HEK293T (cell line): ENCODE measurements around the gene MPPED1.

Experiments used
- CTCF ChIA-PET: fragments of 350-600 bp; formaldehyde crosslinking; extraction: SDS; loops from one replicate; lab custom pipeline; 2021; ENCODE audit warnings: antibody characterized with exemption, inconsistent platforms; lab: Yijun Ruan, JAX
- POLR2A ChIA-PET: fragments of 350-600 bp; formaldehyde crosslinking; extraction: SDS; loops from one replicate; lab custom pipeline; 2020; ENCODE audit warnings: antibody characterized with exemption, inconsistent platforms; lab: Yijun Ruan, JAX
- DNase-seq: peaks from one replicate; pipeline ENCODE4 v3.0.0; 2012; ENCODE audit warnings: mixed read lengths; ENCODE audit errors: extremely low spot score
- ARNT ChIP-seq: fragments of 450-650 bp; IDR thresholded peaks from 2 replicates; pipeline ENCODE4 v1.6.1; 2017; ENCODE audit warnings: mild to moderate bottlenecking
- BHLHE40 ChIP-seq: fragments of 450-650 bp; IDR thresholded peaks from 2 replicates; pipeline ENCODE4 v1.6.1; 2016; ENCODE audit warnings: mild to moderate bottlenecking, moderate library complexity, borderline replicate concordance
- CTBP1 ChIP-seq: fragments of 450-650 bp; IDR thresholded peaks from 2 replicates; pipeline ENCODE4 v1.6.1; 2016; ENCODE audit warnings: borderline replicate concordance
- ELF4 ChIP-seq: fragments of 450-650 bp; IDR thresholded peaks from 2 replicates; pipeline ENCODE4 v1.6.1; 2017; ENCODE audit warnings: antibody characterized with exemption
- FOXA1 ChIP-seq: fragments of 450-650 bp; IDR thresholded peaks from 2 replicates; pipeline ENCODE4 v1.6.1; 2016; ENCODE audit warnings: mild to moderate bottlenecking
- FOXK2 ChIP-seq: fragments of 450-650 bp; IDR thresholded peaks from 2 replicates; pipeline ENCODE4 v1.6.1; 2016; ENCODE audit warnings: mild to moderate bottlenecking
- FOXM1 ChIP-seq: fragments of 450-650 bp; IDR thresholded peaks from 2 replicates; pipeline ENCODE4 v1.6.1; 2017; ENCODE audit warnings: mild to moderate bottlenecking, borderline replicate concordance
- HDGF ChIP-seq: fragments of 450-650 bp; IDR thresholded peaks from 2 replicates; pipeline ENCODE4 v1.6.1; 2017; ENCODE audit warnings: antibody characterized with exemption, borderline replicate concordance
- L3MBTL2 ChIP-seq: fragments of 450-650 bp; conservative IDR thresholded peaks from 2 replicates; pipeline ENCODE4 v1.6.1; 2016; ENCODE audit warnings: mild to moderate bottlenecking
- LEF1 ChIP-seq: fragments of 450-650 bp; IDR thresholded peaks from 2 replicates; pipeline ENCODE4 v1.6.1; 2017; ENCODE audit warnings: mild to moderate bottlenecking, borderline replicate concordance
- NFRKB ChIP-seq: fragments of 450-650 bp; IDR thresholded peaks from 2 replicates; pipeline ENCODE4 v1.6.1; 2016; ENCODE audit warnings: mild to moderate bottlenecking, moderate library complexity
- SP1 ChIP-seq: fragments of 450-650 bp; IDR thresholded peaks from 2 replicates; pipeline ENCODE4 v1.6.1; 2017
- SUZ12 ChIP-seq: fragments of 450-650 bp; IDR thresholded peaks from 2 replicates; pipeline ENCODE4 v1.6.1; 2016; ENCODE audit warnings: mild to moderate bottlenecking
- TARDBP ChIP-seq: fragments of 450-650 bp; IDR thresholded peaks from 2 replicates; pipeline ENCODE4 v1.6.1; 2016
- ZNF384 ChIP-seq: fragments of 450-650 bp; IDR thresholded peaks from 2 replicates; pipeline ENCODE4 v1.6.1; 2016
- TF ChIP-seq, protein P1 (sequence below): fragments of 450-650 bp; IDR thresholded peaks from 2 replicates; pipeline ENCODE4 v1.6.1; 2016

The MPPED1 gene

DNA sequence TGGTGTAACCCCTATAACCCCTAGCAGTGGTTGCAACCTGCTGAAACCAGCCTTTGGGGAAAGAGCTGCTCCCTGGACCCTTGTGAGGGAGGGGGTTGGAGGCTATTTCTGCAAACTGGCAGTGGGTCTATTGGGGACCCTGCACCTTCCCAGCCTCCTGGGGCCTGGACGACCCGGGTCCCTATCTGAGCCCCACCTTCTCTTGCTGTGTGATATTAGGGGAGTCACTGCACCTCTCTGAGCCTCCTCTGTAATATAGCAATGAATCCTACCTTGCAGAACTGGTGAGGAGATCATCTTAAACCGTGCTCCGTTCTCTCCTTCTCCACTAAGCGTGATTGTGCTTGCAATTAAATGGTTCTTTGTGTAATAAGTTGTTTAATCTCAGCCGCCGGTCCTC is 24.0 kb upstream of the MPPED1 start:
- TF ChIP-seq, protein P1, sequence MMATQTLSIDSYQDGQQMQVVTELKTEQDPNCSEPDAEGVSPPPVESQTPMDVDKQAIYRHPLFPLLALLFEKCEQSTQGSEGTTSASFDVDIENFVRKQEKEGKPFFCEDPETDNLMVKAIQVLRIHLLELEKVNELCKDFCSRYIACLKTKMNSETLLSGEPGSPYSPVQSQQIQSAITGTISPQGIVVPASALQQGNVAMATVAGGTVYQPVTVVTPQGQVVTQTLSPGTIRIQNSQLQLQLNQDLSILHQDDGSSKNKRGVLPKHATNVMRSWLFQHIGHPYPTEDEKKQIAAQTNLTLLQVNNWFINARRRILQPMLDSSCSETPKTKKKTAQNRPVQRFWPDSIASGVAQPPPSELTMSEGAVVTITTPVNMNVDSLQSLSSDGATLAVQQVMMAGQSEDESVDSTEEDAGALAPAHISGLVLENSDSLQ: no peak
- TF ChIP-seq FOXM1 (no peak), L3MBTL2 (no peak), FOXA1 (no peak), ZNF384 (no peak), LEF1 (no peak), TARDBP (no peak), ELF4 (no peak), SUZ12 (no peak), HDGF (no peak), ARNT (no peak), NFRKB (no peak), SP1 (no peak), FOXK2 (no peak), CTBP1 (no peak), BHLHE40 (no peak)
- ChIA-PET POLR2A (no interaction called here), CTCF (interaction anchor here (1.3 to 3.1 kb wide), 3 partner anchors 26 to 159 kb away, joined by 4 to 11 read pairs (median 4); no protein-coding TSS in a partner anchor)
- no peak for DNase-seq

DNA sequence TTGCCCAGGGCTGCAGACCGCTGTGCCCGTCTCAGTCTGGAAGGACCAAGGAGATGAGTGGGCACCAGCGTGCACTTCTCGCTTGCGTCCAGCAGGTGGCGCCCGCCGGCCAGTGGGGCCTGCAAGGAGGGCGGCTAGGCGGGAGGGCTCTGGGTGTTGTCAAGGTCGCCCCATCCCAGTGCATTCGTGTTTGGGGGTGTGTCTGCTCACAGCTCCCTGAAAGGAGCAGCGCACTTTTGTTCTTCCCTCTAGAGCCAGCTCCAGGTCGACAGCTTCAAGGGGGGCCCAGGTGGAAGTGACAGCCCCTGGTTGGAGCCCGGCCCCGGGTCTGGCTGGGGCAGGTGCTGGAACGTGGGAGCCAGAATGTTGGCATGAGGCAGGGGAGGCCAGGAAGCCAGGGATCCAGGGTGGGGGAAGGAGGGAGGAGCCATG is 23.4 kb upstream of the MPPED1 start:
- TF ChIP-seq NFRKB: no peak
- TF ChIP-seq HDGF: no peak
- no peak for TF ChIP-seq FOXK2
- no peak for TF ChIP-seq L3MBTL2
- no peak for TF ChIP-seq SUZ12
- no peak for TF ChIP-seq ARNT
- TF ChIP-seq CTBP1: no peak
- TF ChIP-seq TARDBP: no peak
- TF ChIP-seq BHLHE40: no peak
- TF ChIP-seq, protein P1: no peak
- no peak for TF ChIP-seq LEF1
- TF ChIP-seq SP1: no peak
- TF ChIP-seq ELF4: no peak
- TF ChIP-seq FOXA1: no peak
- no peak for TF ChIP-seq FOXM1
- no peak for TF ChIP-seq ZNF384

DNA sequence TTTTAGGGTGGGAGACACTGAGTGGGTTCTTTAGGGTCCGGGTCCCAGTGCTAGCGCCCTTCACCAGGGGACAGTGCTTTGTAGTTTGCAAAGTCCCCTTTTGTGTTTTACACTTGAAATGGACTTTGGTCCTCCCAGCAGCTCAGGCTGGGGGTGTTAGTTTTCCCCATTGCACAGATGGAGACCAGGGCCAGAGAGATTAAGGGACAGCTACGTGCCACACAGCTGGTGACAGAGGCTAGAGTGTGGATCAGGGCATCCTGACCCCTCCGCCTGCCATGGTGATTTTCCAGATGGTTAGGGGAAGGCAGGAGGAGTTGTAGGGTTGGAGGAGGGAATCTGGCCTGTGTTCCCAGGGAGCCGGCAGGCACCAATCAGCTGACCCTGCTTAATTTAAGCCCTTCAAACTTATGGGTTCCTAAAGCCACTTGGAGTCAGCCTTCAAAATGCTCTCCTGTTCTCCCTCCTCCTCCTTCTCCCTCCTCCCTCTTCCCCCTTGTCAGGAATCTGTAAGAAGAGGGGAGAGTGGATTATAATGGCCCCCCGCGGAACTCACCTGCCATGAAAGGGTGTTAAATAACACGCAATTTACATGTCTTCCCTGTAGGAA is 22.5 kb upstream of the MPPED1 start:
- CTCF ChIA-PET: no interaction called here
- POLR2A ChIA-PET: no interaction called here
- no peak for DNase-seq
- TF ChIP-seq FOXM1: no peak
- TF ChIP-seq NFRKB: no peak
- no peak for TF ChIP-seq SUZ12
- TF ChIP-seq LEF1: no peak
- TF ChIP-seq FOXA1: no peak
- TF ChIP-seq ZNF384: no peak
- TF ChIP-seq FOXK2: no peak
- TF ChIP-seq SP1: no peak
- no peak for TF ChIP-seq L3MBTL2

More for the DNA sequence above, 23.4 kb upstream of the MPPED1 start:
- ChIA-PET POLR2A (no interaction called here), CTCF (interaction anchor here (1.3 kb wide), 1 partner anchor 27 kb away, joined by 4 read pairs; no protein-coding TSS in a partner anchor)
- DNase-seq: peak; percentile 87

GRCh38 chr22:43390166-43390565 is 21.6 kb upstream of the MPPED1 start:
- ChIA-PET POLR2A (no interaction called here), CTCF (interaction anchor here (0.6 kb wide), 1 partner anchor 47 kb away, joined by 3 read pairs; the partner anchor contains the start of gene SCUBE1)
- no peak for DNase-seq
- no peak for TF ChIP-seq SUZ12
- TF ChIP-seq ARNT: no peak

GRCh38 chr22:43390872-43391271 is 20.9 kb upstream of the MPPED1 start:
- no peak for DNase-seq
- POLR2A ChIA-PET: no interaction called here
- CTCF ChIA-PET: interaction anchor here (0.6 kb wide), 1 partner anchor 47 kb away, joined by 3 read pairs; the partner anchor contains the start of gene SCUBE1
- TF ChIP-seq FOXM1 (no peak), FOXK2 (no peak), ARNT (no peak), FOXA1 (no peak), SP1 (no peak), BHLHE40 (no peak), NFRKB (no peak), HDGF (no peak), CTBP1 (no peak), ZNF384 (no peak), L3MBTL2 (no peak), LEF1 (no peak), TARDBP (no peak), SUZ12 (no peak), ELF4 (no peak)
- TF ChIP-seq, protein P1: no peak

- POLR2A ChIA-PET: no interaction called here
- TF ChIP-seq ZNF384 (no peak), ELF4 (no peak), NFRKB (no peak), SP1 (no peak), FOXK2 (no peak), TARDBP (no peak)
- DNase-seq: no peak
- CTCF ChIA-PET: no interaction called here
These were observed 20.5 kb upstream of the MPPED1 start for GRCh38 chr22:43391306-43391705.
